ENCODE results near the gene LRMDA. TPM values are rescaled to one million over a fixed set of nuclear protein-coding genes. Genes with fewer than 3 reads are reported as not detected.

Gene LRMDA
- polyA plus RNA-seq, 1 donor (not counting 4 experiments of a cell fraction or from before 2014, with no cell fraction given): not detected

DNA sequence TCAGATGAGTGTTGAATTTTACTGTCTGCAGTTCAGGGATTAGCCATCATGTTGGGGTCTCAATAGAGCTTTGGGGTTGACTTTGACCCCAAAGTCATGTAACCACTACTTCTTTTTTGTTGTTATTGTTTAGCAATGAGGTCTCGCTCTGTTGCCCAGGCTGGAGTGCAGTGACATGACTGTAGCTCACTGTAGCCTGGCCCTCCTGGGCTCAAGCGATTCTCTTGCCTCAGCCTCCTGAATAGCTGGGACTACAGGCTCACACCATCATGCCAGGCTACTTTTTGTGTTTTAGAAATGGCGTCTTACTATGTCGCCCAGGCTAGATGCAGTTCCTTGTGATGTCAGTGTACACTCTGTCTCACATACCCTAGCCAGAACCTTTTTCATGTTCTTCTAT is 598.4 kb downstream of the LRMDA start:
- H3K27ac ChIP-seq (ENCODE audit: control insufficient read depth, insufficient read depth, low read length): no peak overlapping the region
- H2AFZ ChIP-seq (ENCODE audit: control insufficient read depth, low read length): no peak overlapping the region
- H3K4me3 ChIP-seq (ENCODE audit: control insufficient read depth in 2 of 3, extremely low read depth in 1 of 3, insufficient read depth in 2 of 3, low read depth in 1 of 3, low read length in 3 of 3): no peak overlapping the region
- H3K4me1 ChIP-seq (ENCODE audit: control insufficient read depth, extremely low read depth, insufficient read depth, low read length): peaks cover 5% of the 10 kb centered on the region
- peaks cover 4% of the 10 kb centered on the region for H3K27me3 ChIP-seq (ENCODE audit: control insufficient read depth, extremely low read depth, insufficient read depth, low read length)
- no peaks in the 10 kb centered on the region for H3K79me2 ChIP-seq (ENCODE audit: control insufficient read depth, insufficient read depth, low read length)
- H3K9me1 ChIP-seq (ENCODE audit: control insufficient read depth, extremely low read depth, insufficient read depth, low read length): no peaks in the 10 kb centered on the region
- no peak overlapping the region for H3K4me2 ChIP-seq (ENCODE audit: control insufficient read depth, extremely low read depth, insufficient read depth, low read depth, low read length)
- no peak overlapping the region for H3K9ac ChIP-seq (ENCODE audit: control insufficient read depth, extremely low read depth, insufficient read depth, low read length)
- H3K36me3 ChIP-seq (ENCODE audit: control insufficient read depth in 2 of 2, extremely low read depth in 1 of 2, insufficient read depth in 2 of 2, low read length in 2 of 2): no peaks in the 10 kb centered on the region
- H3K9me3 ChIP-seq (ENCODE audit: control insufficient read depth, low read depth, low read length): no peaks in the 10 kb centered on the region
- no peaks in the 10 kb centered on the region for H4K20me1 ChIP-seq (ENCODE audit: control insufficient read depth, extremely low read depth, insufficient read depth, low read length)
- dilution Hi-C loops (cut with MboI; ENCODE audit: extremely low pct_ligation_motif_present, low sequenced_read_pairs): no loop called here
- TF ChIP-seq EZH2 (IDR thresholded peaks at IDR 0.05; ENCODE audit: low read length) (no peak), CTCF (optimal IDR thresholded peaks at IDR 0.05 in 1 of 3, IDR thresholded peaks at IDR 0.05 in 1 of 3, conservative IDR thresholded peaks at IDR 0.05 in 1 of 3; ENCODE audit: extremely low read depth in 1 of 3, insufficient read depth in 2 of 3, low read length in 3 of 3) (no peak)
- FAIRE-seq (no peak), DNase-seq (ENCODE audit: low read depth, low spot score) (no peak)

- no peak for FAIRE-seq
These were observed 599.7 kb downstream of the LRMDA start for GRCh38 chr10:76031099-76031498.

More at GRCh38 chr10:76031099-76031498, 599.7 kb downstream of the LRMDA start:
- H3K4me2 ChIP-seq (ENCODE audit: control insufficient read depth, extremely low read depth, insufficient read depth, low read depth, low read length): no peak overlapping the region
- no peak for TF ChIP-seq EZH2 (IDR thresholded peaks at IDR 0.05; ENCODE audit: low read length)
- no peaks in the 10 kb centered on the region for H3K79me2 ChIP-seq (ENCODE audit: control insufficient read depth, insufficient read depth, low read length)
- no peaks in the 10 kb centered on the region for H4K20me1 ChIP-seq (ENCODE audit: control insufficient read depth, extremely low read depth, insufficient read depth, low read length)
- no peaks in the 10 kb centered on the region for H3K9me1 ChIP-seq (ENCODE audit: control insufficient read depth, extremely low read depth, insufficient read depth, low read length)
- H3K4me1 ChIP-seq (ENCODE audit: control insufficient read depth, extremely low read depth, insufficient read depth, low read length): peaks cover 5% of the 10 kb centered on the region
- no peaks in the 10 kb centered on the region for H3K9me3 ChIP-seq (ENCODE audit: control insufficient read depth, low read depth, low read length)
- dilution Hi-C loops (cut with MboI; ENCODE audit: extremely low pct_ligation_motif_present, low sequenced_read_pairs): no loop called here
- no peak overlapping the region for H3K9ac ChIP-seq (ENCODE audit: control insufficient read depth, extremely low read depth, insufficient read depth, low read length)
- H3K27ac ChIP-seq (ENCODE audit: control insufficient read depth, insufficient read depth, low read length): no peak overlapping the region
- no peak overlapping the region for H3K4me3 ChIP-seq (ENCODE audit: control insufficient read depth in 2 of 3, extremely low read depth in 1 of 3, insufficient read depth in 2 of 3, low read depth in 1 of 3, low read length in 3 of 3)
- no peak for DNase-seq (ENCODE audit: low read depth, low spot score)
- no peaks in the 10 kb centered on the region for H3K36me3 ChIP-seq (ENCODE audit: control insufficient read depth in 2 of 2, extremely low read depth in 1 of 2, insufficient read depth in 2 of 2, low read length in 2 of 2)
- peaks cover 4% of the 10 kb centered on the region for H3K27me3 ChIP-seq (ENCODE audit: control insufficient read depth, extremely low read depth, insufficient read depth, low read length)
- H2AFZ ChIP-seq (ENCODE audit: control insufficient read depth, low read length): no peak overlapping the region

Measured in keratinocyte (primary cell).